Forelimb muscle (tissue), 1 donor: Measurements from ENCODE around the gene NLRP3. TPM values are rescaled to one million over a fixed set of nuclear protein-coding genes. Genes with fewer than 3 reads are reported as not detected.
A peak's percentile ranks its signal among the peaks of the same experiment; 100 is the strongest.
"Not testable (repeated sequence)": the region's sequence is repeated elsewhere in the genome, so short reads cannot be mapped to it uniquely, and the experiment has no call there.

ENCODE experiments used
- DNase-seq: peaks from one replicate; pipeline ENCODE4 v3.0.0-alpha.2; 2013; ENCODE audit warnings: low read depth
- polyA plus RNA-seq: library from polyadenylated mRNA; unstranded; fragments of 120-200 nt; gene quantifications from one replicate; pipeline ENCODE4 v1.2.1, GENCODE V29; 2013; ENCODE audit not compliant: insufficient read length

Gene NLRP3
- polyA plus RNA-seq, 1 donor: 0.66 TPM

- no peak for DNase-seq
Observed at GRCh38 chr1:247469141-247469535, 53.2 kb downstream of the NLRP3 start.

GRCh38 chr1:247470942-247471429 is 55.0 kb downstream of the NLRP3 start:
- DNase-seq: not testable (repeated sequence)

DNA sequence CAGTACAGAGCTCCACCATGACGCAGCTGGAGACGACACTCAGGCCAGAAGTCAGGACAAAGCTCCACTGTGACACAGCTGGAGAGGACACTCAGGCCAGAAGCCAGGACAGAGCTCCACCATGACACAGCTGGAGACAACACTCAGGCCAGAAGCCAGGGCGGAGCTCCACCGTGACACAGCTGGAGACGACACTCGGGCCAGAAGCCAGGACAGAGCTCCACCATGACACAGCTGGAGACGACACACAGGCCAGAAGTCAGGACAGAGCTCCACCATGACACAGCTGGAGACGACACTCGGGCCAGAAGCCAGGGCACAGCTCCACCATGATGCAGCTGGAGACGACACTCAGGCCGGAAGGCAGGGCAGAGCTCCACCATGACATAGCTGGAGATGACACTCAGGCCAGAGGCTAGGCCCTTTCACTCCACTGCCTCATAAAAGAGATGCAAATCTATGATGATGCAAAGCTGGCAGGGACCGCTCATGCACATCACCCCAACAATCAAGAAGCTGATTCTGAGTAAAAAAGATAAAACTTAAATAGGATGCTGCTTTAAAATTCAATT is 55.6 kb downstream of the NLRP3 start:
- DNase-seq: no peak

GRCh38 chr1:247472035-247472434 is 56.1 kb downstream of the NLRP3 start:
- no peak for DNase-seq

DNA sequence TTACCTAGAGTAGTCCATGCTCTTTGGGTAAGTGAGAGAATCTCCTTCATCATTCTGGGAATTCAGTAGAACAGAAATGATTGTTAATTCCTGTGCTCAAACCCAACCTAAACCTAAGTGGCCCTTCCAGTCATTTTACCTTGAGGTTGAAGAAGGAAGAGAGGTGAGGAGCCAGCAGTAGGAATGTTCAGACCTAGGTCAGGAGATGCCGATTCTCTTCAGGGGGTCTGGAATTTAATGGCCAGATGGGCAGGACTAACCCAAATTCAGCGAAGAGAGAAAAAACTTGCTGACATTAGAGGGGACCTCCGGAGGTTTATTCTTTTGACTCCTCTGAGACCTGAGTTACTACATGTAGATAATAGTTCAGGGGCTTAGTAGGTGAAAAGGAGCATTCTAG is 58.4 kb downstream of the NLRP3 start:
- no peak for DNase-seq

DNA sequence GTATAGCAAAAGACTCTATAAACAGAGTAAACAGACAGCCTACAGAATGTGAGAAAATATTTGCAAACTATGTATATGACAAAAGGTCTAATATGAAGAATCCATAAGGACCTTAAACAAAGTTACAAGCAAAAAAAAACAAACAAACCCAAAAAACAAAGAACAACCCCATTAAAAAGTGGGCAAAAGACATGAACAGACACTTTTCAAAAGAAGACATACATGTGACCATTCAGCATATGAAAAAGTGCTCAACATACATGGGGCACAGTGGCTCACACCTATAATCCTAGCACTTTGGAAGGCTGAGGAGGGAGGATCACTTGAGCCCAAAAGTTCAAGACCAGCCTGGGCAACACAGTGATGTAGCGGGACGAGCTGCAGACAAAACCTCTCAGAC is 59.8 kb downstream of the NLRP3 start:
- DNase-seq: no peak

GRCh38 chr1:247476328-247477058 is 60.5 kb downstream of the NLRP3 start:
- not testable (repeated sequence) for DNase-seq

- no peak for DNase-seq
Observed at GRCh38 chr1:247482747-247483146, 66.8 kb downstream of the NLRP3 start.

DNA sequence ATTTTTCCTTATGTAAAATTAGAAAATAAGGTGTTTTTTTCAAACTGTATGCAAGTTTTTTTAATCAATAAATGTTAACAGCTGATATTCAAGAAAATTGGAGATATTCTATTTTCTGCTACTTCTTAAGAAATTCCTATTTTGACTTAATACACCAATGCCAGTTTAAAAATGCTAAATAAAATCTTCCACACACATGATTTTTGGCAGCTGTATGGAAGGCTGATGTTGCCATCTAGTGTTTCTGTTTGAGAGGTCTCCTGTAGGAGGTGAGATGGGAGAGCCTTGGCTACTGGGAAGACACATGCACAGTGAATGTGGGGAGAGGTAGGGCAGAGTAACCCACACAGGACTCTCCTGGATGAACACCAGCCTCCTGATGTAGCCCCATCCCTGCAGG is 71.1 kb downstream of the NLRP3 start:
- DNase-seq: peak; percentile 35

- DNase-seq: no peak
Observed at GRCh38 chr1:247491328-247491727, 75.4 kb downstream of the NLRP3 start.

DNA sequence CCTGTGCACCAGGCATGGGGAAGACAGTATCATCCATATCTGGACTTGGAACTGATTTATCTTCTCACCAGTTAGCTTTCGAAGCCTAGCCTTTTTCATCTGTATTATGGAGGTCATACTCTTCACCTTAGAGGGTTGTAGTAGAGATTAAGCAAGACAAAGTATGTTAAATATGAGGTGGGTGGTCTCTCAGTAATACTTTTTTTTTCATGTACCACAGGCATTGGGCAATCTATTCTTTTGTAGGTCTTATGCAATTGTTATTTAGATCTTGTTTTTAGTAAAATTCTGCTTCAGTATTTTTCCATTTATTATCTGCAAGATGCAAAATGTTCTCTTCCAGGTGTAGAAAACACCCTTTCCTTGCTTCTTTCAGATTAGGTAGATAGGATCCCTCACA is 77.1 kb downstream of the NLRP3 start:
- no peak for DNase-seq

- no peak for DNase-seq
Observed at GRCh38 chr1:247494767-247495166, 78.8 kb downstream of the NLRP3 start.

DNA sequence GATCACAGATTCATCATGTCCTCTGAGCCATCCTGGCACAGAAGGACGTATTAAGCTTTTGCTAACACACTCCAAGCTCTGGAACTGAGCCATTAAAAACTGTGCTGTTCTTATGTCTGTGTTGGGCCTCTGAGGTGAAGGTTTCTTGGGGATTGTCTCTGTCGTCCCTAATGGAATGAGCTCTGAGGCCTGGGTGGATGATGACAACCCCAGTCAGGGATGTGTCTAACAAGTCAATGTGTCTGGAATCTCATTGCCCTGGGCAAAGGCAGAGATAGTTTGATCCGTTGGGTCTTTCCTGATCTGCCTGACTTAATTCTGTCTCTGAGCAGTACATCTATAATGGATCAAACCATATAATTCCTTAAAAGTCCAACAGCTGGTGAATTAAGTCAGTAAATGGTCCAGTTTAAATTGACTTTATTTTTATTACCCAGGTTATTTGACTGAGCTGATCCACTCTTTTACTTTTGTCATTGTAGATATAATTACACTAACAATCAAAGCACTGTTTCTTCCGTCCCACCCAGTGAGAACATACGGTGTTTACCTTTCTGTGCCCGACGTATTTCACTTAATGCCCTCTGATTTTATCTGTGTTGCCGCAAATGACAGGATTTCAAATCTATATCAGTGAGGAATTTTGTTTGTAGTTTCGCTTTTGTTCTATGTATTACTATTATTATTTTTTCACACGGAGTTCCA is 80.8 kb downstream of the NLRP3 start:
- DNase-seq: no peak

Other genes starting within 250 kb of the NLRP3 start
- gene ZNF124, start 244.2 kb upstream of the NLRP3 start, polyA plus RNA-seq: 7.8 TPM
- gene VN1R5, start 160.1 kb upstream of the NLRP3 start, polyA plus RNA-seq: not detected
- gene ZNF496, start 84.3 kb upstream of the NLRP3 start, polyA plus RNA-seq: 32.9 TPM
- 0.06 TPM for gene OR2B11, start 41.9 kb downstream of the NLRP3 start, polyA plus RNA-seq
- gene OR2C3, start 120.3 kb downstream of the NLRP3 start, polyA plus RNA-seq: not detected
- gene GCSAML, start 133.0 kb downstream of the NLRP3 start, polyA plus RNA-seq: 0.11 TPM
- gene OR2G2, start 172.2 kb downstream of the NLRP3 start, polyA plus RNA-seq: not detected
- not detected for gene OR2G3, start 189.4 kb downstream of the NLRP3 start, polyA plus RNA-seq